Stimulated activated CD4-positive, alpha-beta T cell treated with anti-CD3 and anti-CD28 coated beads, Interleukin-12 subunit alpha, Interleukin-12 subunit beta, amount 100 ng/mL, for 4 hours (primary cell): ENCODE results near the gene RBFOX1.

Source experiments
- DNase-seq: peaks from one replicate; pipeline ENCODE4 v3.0.0-alpha.2; 2020

The RBFOX1 gene

DNA sequence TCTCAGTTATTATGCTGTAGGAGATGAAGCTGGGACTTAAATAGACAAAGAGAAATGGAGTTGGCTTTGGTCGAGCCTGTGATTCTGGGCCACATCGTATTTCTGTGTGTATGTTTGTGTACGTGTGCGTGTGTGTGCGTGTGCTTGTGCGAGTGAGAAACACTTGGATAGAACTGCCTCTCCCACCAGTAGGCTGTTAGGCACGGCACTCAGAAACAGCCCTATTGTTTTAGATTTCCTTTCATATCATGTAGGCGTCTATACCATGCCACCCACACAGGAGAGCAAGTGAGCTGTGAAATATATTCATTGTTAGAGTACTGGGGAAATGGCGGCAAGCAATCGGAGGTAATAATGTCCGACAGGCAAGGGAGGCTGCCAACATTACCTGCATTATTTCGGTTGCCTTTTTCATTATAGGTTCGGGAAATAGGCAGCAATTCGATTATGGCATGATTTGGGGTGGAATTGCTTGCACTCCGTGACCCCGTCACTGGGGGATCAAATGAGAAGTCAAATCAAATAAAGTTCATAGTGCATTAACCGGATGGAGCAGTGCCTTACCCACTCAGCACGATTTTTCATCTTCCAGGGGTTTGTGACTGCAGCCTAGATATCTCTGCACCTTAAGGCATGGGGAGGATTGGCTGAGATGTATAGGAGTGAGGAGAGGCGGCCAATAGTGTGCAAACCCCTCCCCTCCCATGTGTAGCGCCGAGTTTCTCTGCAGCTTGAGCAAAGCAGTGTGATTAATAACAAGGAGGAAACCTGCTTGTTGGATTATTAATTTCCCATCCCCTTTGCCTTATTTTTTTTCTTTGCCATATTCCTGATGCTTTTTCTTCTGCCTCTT lies 89.6 kb downstream of the RBFOX1 start:
- no peak for DNase-seq

DNA sequence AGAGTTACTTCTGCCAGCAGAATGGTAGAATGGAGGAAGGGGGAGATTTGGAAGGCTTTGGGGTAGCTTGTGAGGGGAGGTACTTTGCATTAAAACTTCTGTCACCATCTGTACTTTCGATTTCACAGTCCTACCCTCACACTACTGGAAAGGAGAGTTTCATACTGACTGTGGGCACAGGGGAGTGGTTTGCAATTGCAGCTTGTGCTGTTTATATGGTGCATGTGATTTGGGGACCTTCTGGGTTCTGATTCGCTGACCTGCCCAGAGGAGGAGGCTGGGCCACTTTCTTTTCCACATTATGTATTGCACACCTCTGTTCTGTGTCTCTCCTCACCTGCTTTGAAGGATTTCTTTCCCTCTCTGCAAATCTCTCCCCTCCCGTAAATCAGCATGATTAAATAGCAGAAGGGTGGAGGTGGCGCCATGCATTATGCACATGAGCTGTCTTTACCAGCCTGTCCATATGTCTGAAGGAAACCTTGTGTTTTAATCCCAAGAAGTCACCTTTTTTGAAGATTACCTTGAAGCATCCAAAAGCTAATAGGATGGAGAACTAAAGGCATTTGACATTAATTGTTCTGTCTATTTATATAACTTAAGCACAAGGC lies 90.9 kb downstream of the RBFOX1 start:
- no peak for DNase-seq

DNA sequence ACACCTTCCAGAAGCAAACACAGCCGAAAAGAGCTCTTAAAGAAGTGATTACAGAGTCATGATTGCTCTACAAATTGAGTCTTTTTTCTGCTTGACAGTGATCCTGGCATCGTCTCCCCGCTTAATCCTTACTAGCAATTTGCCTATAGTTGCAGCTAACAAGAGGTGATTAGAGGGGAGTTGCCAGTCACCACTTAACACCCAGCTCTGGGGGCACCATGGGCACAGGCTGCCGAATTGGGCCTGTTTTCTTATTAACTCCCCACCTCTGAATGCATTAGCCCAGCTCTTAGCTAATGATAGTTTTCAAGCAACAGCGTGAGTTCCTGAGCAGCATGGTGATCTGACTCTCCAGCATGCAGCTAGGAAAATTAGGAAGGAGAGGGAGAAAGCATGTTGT lies 93.5 kb downstream of the RBFOX1 start:
- no peak for DNase-seq

DNA sequence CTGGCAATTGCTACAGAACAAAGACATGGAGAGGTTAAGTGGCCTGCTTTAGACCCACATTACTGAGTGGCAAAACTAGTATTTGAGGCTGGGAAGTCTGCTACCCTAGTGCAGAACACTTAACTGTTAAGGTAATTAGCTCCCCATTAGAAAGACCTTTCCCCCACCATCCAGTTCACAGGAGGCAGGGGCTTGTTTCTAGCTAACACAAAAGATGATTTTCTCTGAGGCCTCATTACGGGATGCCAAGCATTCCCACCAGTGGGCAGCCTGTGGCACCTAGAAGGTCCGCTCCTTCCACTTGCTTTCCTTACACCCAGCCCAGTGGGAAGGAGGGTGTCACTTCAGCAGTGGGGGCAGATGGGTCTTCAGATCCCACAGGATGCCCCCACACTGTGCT lies 99.1 kb downstream of the RBFOX1 start:
- no peak for DNase-seq

DNA sequence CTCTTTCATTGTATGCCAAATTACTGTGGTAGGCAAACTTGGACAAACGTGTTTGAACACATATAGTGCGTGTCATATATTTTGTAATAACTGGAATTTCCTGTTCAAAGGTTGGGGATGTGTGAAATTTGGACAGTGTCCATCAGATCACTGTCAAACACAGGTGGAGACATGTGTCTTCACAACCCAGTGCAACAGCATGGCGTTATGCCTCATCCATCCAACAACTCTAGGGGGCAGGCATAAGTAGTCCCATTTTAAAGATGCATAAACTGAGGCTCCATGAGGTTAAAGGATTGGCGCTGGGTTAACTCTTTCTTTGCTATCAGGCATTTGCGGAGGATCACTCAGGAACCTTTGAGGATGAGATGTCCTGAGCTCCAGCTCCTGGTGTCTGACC lies 103.7 kb downstream of the RBFOX1 start:
- no peak for DNase-seq

DNA sequence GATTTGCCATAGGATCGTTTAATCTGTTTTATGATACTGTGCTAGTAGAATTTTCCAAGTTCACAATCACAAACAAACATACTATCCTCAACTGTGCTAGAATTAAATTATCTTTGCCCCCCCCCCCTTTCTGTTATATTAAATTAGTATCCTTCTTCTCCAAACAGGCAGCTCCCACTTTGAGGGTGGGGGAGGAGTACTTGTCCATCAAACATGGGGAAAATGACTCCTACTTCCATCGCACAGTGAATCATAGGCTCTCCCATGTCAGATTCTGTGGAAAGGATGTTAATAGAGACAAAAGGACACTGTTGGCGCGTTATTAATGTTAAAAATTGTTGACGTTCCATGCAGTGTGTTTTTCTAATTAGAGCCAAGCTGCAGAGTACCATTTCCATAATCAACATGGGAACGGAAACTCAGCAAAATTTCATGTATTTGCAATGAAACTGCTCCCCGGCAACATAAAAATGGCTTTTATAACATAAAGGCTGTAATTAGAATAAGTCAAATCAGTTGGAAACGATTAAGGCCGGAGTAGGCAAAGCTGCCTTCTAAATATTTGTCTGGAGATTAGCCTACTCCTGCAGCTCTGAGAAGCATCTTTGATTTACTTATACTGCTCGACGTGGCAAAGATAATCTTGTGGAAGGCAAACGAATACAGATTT lies 104.6 kb downstream of the RBFOX1 start:
- no peak for DNase-seq

DNA sequence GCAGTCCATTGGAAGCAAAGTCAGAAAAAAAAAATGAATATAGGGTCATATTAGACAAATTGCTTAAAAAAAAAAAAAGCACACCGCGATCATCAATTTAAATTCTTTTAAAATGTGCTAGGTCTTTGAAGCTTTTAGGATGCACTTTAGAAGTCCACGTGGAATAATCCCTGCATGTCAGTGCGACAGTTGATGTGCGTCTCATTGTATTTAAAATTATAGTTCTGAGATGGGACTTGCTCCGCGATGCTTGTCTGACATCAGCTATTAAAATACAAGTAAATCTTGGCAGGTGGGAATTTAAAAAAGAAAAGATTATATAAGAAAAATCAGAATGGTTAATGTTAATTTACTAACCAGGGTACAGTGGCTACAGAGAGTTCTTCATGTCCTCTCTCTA lies 105.2 kb downstream of the RBFOX1 start:
- no peak for DNase-seq

DNA sequence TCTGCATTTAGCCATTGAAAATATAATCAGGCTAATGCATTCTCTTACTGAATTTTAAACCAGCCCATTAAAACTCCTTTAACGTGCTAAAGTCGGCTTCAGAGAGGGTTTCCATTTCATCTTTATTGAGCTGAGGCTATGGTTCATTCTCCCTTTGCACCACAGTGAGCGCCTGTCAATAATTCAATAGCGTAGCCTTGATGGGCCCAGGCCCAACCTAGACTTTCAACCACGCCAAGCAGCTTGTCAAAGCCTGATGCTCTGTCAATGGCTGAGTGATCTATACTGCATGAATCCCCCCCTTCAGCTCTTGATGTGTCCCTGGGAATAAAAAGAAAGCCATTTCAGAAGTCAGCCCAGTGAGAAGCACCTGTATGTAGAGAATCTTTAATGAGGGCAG lies 106.0 kb downstream of the RBFOX1 start:
- DNase-seq: no peak

DNA sequence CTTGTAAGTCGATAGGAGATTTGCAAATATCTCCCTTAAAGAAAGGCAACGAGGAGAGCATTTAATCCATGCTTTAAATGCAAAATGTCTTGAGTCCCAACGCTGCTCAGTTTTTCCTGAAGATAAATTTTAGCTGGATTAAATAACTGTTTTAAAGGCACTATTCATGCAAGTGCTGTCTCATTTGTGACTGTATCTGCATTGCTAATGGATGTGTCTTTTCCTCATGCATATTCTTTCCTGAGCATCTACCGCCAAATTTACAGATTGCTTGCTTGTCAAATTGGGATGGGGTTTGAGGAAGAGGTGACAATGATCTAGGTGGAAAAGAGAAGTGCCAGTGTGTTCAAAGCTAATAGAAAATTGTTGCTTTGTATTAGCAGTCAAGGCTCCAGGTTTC lies 106.9 kb downstream of the RBFOX1 start:
- DNase-seq: no peak

DNA sequence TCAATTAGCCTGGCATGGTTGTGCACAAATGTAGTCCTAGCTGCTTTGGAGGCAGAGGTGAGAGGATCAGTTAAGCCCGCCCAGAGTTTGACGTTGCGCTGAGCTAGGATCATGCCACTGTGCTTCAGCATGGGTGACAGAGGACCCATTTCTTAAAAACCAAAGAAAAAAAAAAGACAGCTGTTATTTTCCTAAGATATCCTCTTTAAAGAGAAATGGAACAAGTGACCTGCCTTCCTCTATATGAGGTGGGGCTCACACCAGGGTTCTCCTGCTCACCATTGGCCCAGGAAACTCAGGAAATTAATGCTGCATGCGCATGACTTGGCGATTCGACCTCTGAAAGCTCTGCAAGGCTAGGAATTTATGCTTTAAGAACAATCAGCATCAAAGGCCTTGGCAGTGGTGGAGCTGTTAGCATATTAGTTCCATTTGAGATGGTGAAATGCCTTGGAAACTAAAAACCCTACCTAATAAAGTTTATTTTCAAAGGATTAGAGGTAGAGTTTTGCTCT lies 108.3 kb downstream of the RBFOX1 start:
- no peak for DNase-seq

DNA sequence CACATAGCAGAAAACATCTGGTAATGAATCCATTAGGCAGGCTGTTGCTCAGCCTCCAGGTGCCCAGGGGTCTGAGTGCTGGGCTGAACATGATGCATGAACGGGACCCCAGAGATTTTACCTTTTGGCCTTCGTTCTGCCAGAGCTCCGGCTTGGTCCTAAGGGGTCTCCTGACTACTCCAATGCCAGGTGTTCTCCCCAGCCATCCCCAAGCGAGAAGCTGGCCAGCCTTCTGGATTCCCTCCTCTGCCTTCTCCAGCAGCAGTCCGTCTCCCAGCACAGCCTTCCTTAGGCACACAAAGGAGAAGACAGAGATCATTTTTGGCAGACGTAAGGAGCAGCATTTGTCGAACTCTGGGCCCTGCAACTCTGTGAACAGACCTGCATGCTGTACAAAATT lies 109.4 kb downstream of the RBFOX1 start:
- DNase-seq: no peak

DNA sequence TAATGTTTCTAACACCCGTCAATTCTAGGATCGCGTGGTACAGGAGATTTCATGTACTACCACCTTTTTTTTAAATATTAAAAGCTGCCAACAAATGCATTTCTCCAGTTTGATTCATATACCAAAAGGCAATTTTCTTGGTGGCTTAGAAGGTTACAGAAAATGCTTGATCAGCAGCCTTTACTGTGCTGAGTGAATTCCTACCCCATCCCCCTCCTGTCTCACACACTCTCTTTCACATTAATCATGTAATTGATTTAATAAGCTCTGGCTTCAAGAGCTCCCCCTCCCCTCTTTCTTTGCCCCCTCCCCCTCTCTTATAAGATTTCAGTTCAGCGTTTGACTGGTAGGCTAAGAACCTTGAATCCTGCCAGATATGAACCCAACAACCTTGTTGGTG lies 110.5 kb downstream of the RBFOX1 start:
- DNase-seq: no peak

DNA sequence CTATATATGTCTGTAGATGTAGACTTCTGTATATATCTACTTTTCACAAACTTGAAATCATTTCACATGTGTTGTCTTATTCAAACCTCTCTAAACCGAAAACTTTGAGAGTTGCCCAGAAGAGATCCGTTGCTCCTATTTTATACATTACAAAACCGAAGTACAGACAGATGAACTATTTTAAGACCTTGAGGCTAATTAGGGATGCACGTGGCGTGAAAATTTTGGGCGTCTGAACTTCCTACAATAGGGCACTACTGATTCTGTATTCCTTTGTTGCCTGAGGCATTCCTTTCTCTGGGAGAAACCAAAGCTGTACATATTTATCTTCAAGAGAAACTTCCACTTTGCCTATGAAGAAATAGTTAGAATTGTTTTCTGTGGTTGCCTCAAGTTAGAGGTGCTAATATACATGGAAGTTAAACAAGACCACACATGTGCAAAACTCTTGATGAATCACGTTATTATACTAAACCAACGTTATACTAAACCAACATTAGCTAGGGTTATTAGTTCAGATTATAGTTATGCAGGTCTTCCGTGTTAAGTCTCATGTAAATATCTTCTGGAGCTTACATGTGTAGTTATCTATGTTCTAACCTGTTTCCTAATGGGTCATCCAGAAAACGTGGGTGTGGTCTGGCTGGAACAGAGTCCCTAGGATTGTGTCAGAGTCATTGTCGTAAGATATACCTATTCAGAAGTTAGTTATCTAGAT lies 111.2 kb downstream of the RBFOX1 start:
- DNase-seq: no peak

DNA sequence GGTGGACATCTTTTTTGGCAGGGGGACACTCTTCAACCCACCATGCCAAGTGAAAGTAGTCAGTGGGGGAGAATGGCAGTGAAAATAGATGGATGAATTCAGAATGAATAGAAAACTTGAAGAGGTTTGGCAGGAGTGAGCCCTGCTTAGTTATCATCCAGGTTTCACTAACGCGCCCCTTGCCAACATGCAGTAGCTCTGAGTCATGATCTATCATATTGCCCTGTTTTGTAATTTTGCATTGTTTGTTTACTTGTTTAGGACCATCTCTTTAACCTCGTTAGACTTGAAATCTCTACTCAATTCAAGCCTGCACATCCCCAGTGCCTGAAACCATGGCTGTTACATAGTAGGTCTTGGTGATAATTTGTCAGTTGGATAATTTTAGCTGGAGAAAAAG lies 116.7 kb downstream of the RBFOX1 start:
- DNase-seq: no peak

DNA sequence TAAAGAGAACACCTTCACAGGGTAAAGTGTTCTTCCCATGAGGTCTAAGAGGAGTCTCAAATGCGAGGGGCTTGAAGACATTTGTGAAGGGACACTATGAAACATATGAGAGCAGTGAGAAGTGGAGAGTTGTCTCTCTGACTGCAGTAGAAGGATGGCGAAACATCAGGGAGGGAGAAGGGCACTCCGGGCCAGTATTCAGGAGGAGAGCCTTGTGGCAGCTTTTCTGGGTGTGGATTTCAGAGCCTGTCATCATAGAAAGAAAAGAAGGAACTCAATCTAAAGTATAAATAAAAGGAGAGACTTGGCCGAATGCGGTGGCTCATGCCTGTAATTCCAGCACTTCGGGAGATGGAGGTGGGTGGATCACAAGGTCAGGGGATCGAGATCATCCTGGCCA lies 117.2 kb downstream of the RBFOX1 start:
- no peak for DNase-seq

DNA sequence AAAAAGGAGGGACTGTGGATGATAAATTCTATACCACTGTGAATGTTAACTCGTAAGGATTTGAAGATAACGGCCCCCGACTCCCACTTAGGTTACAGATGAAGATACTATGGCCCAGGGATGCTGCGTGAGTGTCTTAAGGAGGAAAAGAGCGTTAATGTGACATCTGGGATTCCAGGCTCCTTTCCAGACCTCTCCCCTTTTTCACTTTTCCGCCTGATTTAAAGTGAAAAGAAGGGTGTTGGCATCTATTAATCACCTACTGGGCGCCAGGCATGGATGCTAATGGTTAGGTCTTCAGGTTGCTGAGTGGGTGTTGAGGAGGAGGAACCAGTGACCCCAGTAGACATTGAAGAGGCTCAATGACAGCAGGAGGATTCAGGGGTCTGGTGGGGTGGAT lies 117.8 kb downstream of the RBFOX1 start:
- DNase-seq: no peak

DNA sequence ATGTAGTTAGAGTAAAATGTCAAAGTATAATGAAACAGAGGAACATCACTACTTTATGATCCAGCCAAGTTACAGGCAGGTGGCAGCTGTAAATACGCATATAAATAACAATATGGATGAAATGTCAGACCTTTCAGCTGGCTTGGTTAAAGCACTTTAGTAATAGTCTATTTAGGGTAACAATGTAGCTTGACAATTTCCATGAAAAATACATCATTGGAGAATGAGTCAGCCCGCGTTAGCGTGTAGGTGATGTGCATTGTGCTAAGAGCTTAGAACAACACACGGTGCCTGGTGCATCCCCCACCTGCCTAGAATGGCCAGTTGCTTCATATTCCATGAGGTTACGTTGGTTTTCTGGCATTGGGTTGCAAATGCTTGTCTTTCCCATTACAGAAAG lies 119.4 kb downstream of the RBFOX1 start:
- no peak for DNase-seq

DNA sequence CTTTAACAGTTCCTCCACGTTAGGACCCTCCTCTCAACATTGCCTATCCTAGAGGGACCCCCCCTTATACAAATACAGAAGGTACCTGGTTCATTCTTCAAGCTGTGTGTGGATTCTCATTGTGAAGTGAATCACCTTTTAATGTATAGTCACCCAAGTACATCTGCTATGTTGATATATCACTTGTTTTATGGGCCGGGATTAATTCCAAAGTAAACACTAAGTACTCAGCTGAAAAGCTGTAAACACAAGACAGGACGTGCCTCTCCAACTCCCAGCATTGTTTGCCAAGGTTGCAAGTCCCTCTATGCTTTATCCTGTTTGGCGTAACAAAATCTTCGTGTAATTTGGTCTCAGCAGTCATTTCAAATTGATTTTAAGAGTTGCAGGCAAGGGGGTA lies 123.6 kb downstream of the RBFOX1 start:
- DNase-seq: no peak

DNA sequence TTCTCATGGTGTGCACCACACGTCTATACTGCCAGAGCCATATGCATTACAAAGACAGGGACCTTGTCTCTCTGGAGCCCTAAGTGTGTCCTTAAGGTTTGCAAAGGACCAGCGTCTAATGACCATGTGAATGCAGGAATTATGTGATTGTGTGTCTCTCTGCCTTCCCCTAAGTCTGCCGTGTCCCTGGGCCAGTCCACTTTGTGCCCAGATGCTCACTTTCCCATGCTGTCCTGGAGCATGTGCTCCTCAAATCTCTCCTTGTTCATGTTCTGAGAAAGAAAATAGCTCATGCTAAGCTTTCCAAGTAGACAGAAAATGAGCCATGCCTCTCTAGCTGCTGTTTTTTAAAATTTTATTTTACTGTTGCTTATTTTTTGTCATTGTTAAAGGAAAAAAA lies 125.5 kb downstream of the RBFOX1 start:
- DNase-seq: no peak

DNA sequence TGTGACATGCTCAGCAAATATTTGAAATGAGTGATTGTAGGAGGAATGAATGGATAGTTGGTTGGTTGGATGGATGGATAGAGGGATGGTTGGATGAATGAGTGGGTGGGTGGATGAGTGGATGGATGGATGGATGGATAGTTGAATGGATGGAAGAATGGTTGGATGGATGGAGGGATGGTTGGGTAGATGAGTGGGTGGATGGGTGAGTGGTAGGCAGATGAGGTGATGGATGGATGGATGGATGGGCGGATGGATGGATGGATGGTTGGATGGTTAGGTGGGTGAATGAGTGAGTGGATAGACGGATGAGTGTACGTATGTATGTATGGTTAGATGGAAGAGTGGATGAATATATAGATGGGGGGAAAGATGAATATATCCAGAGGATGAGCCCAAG lies 137.7 kb downstream of the RBFOX1 start:
- DNase-seq: no peak

DNA sequence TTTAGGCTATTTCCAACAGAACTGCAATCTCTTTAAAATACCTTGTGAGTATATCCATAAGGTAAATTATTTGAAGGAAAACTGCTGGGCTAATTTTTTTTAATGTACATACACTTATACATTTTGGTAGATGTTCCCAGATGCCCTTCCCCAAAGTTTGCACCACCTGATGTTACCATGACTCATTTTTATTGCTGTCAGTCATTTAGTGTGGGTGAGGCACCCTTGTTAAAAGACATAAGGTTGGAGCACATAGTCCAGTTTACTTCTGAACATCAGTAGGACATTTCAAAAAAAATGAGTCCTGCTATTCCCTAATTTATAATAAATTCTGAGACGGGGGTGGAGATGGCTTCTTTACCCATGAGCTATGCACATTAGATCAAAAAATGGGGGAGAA lies 138.6 kb downstream of the RBFOX1 start:
- DNase-seq: no peak

DNA sequence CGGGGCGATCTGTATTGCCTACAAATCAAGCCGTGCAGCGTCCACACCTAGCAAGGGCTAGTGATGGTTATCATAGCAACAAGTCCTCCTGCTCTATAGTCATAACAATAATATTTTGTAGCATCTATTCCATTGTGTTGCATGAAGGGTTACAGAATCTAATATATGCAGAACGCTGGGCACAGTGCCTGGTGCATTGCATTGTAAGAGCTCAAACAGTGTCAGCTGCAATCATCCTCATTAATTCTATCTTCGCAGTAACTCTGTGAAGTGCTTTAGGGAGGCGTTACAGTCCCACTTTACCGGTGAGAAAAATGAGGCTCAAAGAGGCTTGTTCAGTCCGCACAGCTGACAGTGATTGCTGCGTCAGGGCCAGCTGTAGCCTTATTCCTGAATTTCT lies 149.4 kb downstream of the RBFOX1 start:
- DNase-seq: no peak

DNA sequence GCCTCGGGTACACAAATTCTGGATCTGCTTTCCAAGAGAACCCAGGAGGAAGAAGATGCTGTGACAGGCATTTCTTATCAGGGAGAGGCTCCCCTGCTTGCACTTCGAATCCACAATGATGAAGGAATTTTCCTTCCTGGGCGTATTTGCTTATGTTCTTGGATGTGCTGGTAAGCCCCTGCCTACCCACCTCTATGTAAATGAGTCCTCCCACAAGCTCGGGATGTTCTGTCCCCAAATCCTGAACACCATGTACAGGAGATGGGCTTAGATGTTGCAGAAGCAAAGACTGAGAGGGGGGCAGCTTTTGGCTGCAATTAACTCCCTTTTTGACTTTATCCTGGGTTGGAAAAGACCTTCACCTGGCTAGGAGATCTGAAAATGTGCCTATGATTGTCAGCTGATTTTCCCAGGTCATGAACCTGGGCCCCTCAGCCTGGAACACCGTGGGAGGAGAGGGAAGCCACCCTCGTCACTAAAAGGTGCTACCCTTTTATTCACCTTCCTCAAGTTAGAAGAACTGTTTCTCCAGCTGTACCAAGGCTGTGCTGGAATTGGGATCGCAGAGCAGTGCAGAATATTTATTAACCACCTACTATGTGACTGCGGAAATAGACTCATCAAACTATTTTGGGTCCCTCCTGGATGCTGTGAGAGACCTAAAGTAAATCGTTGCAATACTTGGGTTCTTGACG lies 150.1 kb downstream of the RBFOX1 start:
- no peak for DNase-seq
